ENCODE measurements around the gene SGSM1. TPM values are rescaled to one million over a fixed set of nuclear protein-coding genes. Genes with fewer than 3 reads are reported as not detected.

The SGSM1 gene
- total and polyA plus RNA-seq, 2 experiments from 2014 or later, result 0.39 TPM; not detected in 1

GRCh38 chr22:24826710-24827285 is 20.8 kb downstream of the SGSM1 start:
- no peak overlapping the region for H3K27ac ChIP-seq
- TF ChIP-seq, protein P1, sequence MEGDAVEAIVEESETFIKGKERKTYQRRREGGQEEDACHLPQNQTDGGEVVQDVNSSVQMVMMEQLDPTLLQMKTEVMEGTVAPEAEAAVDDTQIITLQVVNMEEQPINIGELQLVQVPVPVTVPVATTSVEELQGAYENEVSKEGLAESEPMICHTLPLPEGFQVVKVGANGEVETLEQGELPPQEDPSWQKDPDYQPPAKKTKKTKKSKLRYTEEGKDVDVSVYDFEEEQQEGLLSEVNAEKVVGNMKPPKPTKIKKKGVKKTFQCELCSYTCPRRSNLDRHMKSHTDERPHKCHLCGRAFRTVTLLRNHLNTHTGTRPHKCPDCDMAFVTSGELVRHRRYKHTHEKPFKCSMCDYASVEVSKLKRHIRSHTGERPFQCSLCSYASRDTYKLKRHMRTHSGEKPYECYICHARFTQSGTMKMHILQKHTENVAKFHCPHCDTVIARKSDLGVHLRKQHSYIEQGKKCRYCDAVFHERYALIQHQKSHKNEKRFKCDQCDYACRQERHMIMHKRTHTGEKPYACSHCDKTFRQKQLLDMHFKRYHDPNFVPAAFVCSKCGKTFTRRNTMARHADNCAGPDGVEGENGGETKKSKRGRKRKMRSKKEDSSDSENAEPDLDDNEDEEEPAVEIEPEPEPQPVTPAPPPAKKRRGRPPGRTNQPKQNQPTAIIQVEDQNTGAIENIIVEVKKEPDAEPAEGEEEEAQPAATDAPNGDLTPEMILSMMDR (IDR thresholded peaks at IDR 0.05; ENCODE audit: low read depth, low read length), result no peak
- H3K9me3 ChIP-seq (ENCODE audit: low read depth), result no peaks in the 10 kb centered on the region
- no peaks in the 10 kb centered on the region for H3K4me1 ChIP-seq (ENCODE audit: low read depth)
- H3K4me3 ChIP-seq, result no peak overlapping the region
- no peaks in the 10 kb centered on the region for H3K27me3 ChIP-seq
- DNase-seq (ENCODE audit: low read depth in 1 of 2, low spot score in 1 of 2), result no peak
- no peaks in the 10 kb centered on the region for H3K36me3 ChIP-seq

- no peak overlapping the region for H3K4me3 ChIP-seq
- DNase-seq (ENCODE audit: low read depth in 1 of 2, low spot score in 1 of 2), result no peak
- H3K27ac ChIP-seq, result no peak overlapping the region
- H3K9me3 ChIP-seq (ENCODE audit: low read depth), result no peaks in the 10 kb centered on the region
- H3K36me3 ChIP-seq, result no peaks in the 10 kb centered on the region
- H3K4me1 ChIP-seq (ENCODE audit: low read depth), result no peaks in the 10 kb centered on the region
- TF ChIP-seq, protein P1 (IDR thresholded peaks at IDR 0.05; ENCODE audit: low read depth, low read length), result no peak
- H3K27me3 ChIP-seq, result no peaks in the 10 kb centered on the region
These were observed 21.3 kb downstream of the SGSM1 start for GRCh38 chr22:24827296-24827695.

DNA sequence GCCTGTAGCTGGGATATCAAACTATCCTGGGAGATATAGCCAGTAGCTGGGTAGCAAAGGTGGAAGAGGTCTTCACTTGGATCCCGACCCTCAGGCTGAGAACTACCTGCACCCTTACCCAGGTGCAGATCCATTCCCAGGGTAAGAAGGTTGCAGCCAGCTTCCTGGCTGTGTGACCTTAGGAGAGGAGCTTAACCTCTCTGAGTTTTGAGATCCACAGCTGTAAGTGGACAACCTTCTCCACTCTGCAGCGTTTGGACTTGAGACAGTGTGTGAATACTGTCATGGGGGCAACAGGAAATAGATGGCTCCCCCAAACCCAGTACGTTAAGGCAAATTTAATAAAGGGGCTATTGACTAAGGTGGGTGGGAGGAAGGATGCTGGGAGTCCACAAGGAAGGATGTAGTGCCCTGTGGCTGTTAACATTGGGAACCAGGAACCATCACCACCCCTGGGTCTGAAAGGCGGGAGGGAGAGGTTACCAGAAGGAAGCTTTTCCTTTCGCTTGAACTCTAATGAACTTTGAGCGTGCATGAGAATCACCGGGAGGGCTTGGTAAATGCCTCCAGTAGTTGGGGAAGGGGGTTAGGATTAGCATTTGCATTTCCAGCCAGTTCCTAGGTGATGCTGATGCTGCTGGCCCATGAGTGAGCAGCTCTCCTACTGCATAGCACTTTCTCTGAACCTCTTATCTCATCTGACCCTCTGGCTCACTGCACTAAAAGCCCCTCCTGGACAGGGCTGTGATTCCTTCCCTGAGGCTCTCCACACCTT is 24.4 kb downstream of the SGSM1 start:
- H3K4me3 ChIP-seq, result no peak overlapping the region
- no peaks in the 10 kb centered on the region for H3K9me3 ChIP-seq (ENCODE audit: low read depth)
- TF ChIP-seq, protein P1 (IDR thresholded peaks at IDR 0.05; ENCODE audit: low read depth, low read length), result no peak
- no peaks in the 10 kb centered on the region for H3K27me3 ChIP-seq
- no peaks in the 10 kb centered on the region for H3K4me1 ChIP-seq (ENCODE audit: low read depth)
- H3K36me3 ChIP-seq, result no peaks in the 10 kb centered on the region
- DNase-seq (ENCODE audit: low read depth in 1 of 2, low spot score in 1 of 2), result no peak
- no peak overlapping the region for H3K27ac ChIP-seq

GRCh38 chr22:24831687-24832086 is 25.7 kb downstream of the SGSM1 start:
- Histone ChIP-seq H3K36me3 (no peaks in the 10 kb centered on the region), H3K4me3 (no peak overlapping the region), H3K27me3 (no peaks in the 10 kb centered on the region), H3K9me3 (ENCODE audit: low read depth) (no peaks in the 10 kb centered on the region), H3K27ac (no peak overlapping the region), H3K4me1 (ENCODE audit: low read depth) (no peaks in the 10 kb centered on the region)
- TF ChIP-seq, protein P1 (IDR thresholded peaks at IDR 0.05; ENCODE audit: low read depth, low read length), result no peak
- no peak for DNase-seq (ENCODE audit: low read depth in 1 of 2, low spot score in 1 of 2)

DNA sequence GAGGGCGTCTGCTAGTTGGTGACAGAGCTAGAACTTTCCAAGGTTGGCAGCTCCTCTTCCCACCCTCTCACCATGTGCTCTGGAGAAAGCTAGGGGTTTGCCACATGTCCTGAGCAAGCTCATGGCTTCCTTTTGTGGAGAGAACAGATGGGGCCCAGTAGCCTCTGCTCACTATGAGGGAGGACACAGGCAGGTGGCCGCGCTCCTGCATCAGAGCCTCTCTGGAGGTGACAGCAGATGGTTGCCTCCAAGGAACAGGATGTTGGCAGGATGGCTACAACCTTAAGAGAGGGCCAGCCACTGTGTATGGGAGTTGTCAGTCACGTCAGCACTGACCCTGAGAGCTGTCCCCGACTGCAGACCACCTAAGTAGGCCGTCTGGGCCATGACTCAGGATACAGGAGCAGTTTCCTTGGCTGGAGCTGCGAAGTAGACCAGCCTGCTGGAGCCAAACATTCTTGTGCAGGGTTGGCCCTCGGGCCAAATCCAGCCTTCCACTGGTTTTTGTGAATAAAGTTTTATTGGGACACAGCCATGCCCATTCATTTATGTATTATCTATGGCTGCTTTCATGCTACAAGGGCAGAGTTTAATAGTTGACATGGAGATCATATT is 28.0 kb downstream of the SGSM1 start:
- Histone ChIP-seq H3K9me3 (ENCODE audit: low read depth) (no peaks in the 10 kb centered on the region), H3K4me1 (ENCODE audit: low read depth) (no peaks in the 10 kb centered on the region), H3K36me3 (no peaks in the 10 kb centered on the region)

More for the DNA sequence above, 28.0 kb downstream of the SGSM1 start:
- Histone ChIP-seq H3K27ac (no peak overlapping the region), H3K4me3 (no peak overlapping the region), H3K27me3 (no peaks in the 10 kb centered on the region)
- DNase-seq (ENCODE audit: low read depth in 1 of 2, low spot score in 1 of 2), result no peak
- TF ChIP-seq, protein P1 (IDR thresholded peaks at IDR 0.05; ENCODE audit: low read depth, low read length), result no peak

Measured in cardiac muscle cell (in vitro differentiated cells and primary cell).